ENCODE data around the gene ITGB3BP.
"Not testable (repeated sequence)": the region's sequence is repeated elsewhere in the genome, so short reads cannot be mapped to it uniquely, and the experiment has no call there.

Gene ITGB3BP

DNA sequence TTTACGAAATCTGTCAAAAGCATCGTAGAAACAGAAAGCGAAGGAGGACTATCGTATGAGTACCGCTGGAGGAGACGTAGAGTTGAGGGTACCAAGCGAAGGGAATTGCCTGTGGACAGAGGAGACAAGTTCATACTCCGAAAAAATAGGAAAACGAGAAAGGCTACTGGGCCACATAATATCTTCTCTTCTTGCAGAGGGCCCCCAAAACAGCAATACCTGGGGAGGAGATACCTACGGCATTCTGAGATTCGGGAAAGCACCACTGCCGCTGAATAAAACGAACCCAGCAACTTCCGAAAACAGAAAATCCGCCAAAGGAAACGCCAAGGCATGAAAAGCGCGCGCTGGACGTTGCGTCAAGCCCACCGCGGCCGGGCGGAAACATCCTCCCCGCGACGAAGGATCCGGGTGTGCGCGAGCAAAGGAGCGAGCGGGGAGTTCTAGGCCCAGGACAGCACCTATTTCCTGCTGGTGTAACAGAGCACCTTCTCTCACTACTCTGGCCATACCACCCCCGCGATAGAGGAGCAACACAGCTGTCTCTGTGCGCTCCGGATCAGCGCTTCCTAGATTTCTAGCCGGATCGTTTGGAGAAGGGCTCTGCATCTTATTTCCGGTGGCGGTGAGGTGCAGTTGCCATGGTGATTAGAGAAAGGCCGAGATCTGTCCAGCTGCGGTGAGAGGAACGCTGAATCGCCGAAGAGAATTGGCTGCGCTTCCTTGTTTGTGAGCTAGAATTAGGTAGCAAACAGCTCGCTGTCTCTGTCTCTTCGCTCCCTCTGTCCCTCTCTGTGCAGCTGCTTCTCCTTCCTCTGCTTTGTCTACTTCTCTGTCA lies at the start of gene ITGB3BP, which contains the start of gene EFCAB7:
Gene ITGB3BP (minus strand): TSS at position 335 of the 838 bp plus-strand sequence. CDS start 92 bp downstream, at position 243.
Gene EFCAB7 (plus strand): TSS at position 635 of the 838 bp plus-strand sequence. CDS start 2,048 bp downstream, outside the sequence.
- H3K4me1 ChIP-seq (ENCODE audit: control insufficient read depth in 5 of 5, insufficient read depth in 5 of 5, low read length in 5 of 5): peaks cover 3 to 20% (median 17%) of the 10 kb centered on the region in 5 donors
- peak within 1 kb of the TSS; percentile 83 to 97 (median 88) for H3K4me3 ChIP-seq (ENCODE audit: low read depth in 1 of 5, low read length in 5 of 5)
- peak within 1 kb of the TSS; percentile 68 to 96 (median 87) for H3K9ac ChIP-seq (ENCODE audit: low read length in 5 of 5)
- H3K9me3 ChIP-seq (ENCODE audit: control insufficient read depth in 5 of 5, low read length in 5 of 5): no peaks in the 10 kb centered on the region
- H3K27me3 ChIP-seq (ENCODE audit: control insufficient read depth in 5 of 5, insufficient read depth in 4 of 5, low read length in 5 of 5): no peaks in the 10 kb centered on the region
- peaks cover 0 to 9% (median 6%) of the 10 kb centered on the region in 5 donors for H3K36me3 ChIP-seq (ENCODE audit: control insufficient read depth in 5 of 5, insufficient read depth in 5 of 5, low read length in 5 of 5)
- peak within 1 kb of the TSS; percentile 90 for H3K27ac ChIP-seq (ENCODE audit: low read depth, low read length)

DNA sequence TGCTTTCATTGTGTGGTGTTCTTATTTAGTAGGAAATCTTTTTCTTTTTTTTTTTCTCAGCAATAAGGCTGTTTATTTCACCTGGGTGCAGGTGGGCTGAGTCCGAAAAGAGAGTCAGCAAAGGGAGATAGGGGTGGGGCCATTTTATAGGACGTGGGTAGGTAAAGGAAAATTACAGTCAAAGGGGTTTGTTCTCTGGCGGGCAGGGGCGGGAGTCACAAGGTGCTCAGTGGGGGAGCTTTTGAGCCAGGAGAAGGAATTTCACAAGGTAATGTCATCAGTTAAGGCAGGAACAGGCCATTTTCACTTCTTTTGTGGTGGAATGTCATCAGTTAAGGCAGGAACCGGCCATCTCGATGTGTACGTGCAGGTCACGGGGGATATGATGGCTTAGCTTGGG lies 49.7 kb upstream of the ITGB3BP start:
- H3K9ac ChIP-seq (ENCODE audit: low read length in 5 of 5); H3K4me1 ChIP-seq (ENCODE audit: control insufficient read depth in 5 of 5, insufficient read depth in 5 of 5, low read length in 5 of 5); H3K27me3 ChIP-seq (ENCODE audit: control insufficient read depth in 5 of 5, insufficient read depth in 4 of 5, low read length in 5 of 5); H3K36me3 ChIP-seq (ENCODE audit: control insufficient read depth in 5 of 5, insufficient read depth in 5 of 5, low read length in 5 of 5); H3K4me3 ChIP-seq (ENCODE audit: low read depth in 1 of 5, low read length in 5 of 5); H3K9me3 ChIP-seq (ENCODE audit: control insufficient read depth in 5 of 5, low read length in 5 of 5); H3K27ac ChIP-seq (ENCODE audit: low read depth, low read length): not testable (repeated sequence)

- Histone ChIP-seq H3K4me1 (ENCODE audit: control insufficient read depth in 5 of 5, insufficient read depth in 5 of 5, low read length in 5 of 5) (no peaks in the 10 kb centered on the region), H3K9me3 (ENCODE audit: control insufficient read depth in 5 of 5, low read length in 5 of 5) (no peaks in the 10 kb centered on the region), H3K36me3 (ENCODE audit: control insufficient read depth in 5 of 5, insufficient read depth in 5 of 5, low read length in 5 of 5) (peaks cover 0 to 4% (median 0%) of the 10 kb centered on the region in 5 donors), H3K9ac (ENCODE audit: low read length in 5 of 5) (no peak overlapping the region), H3K27ac (ENCODE audit: low read depth, low read length) (no peak overlapping the region), H3K4me3 (ENCODE audit: low read depth in 1 of 5, low read length in 5 of 5) (no peak overlapping the region), H3K27me3 (ENCODE audit: control insufficient read depth in 5 of 5, insufficient read depth in 4 of 5, low read length in 5 of 5) (no peaks in the 10 kb centered on the region)
These were observed 46.8 kb upstream of the ITGB3BP start for GRCh38 chr1:63569640-63570316.

GRCh38 chr1:63569068-63569467 lies 46.0 kb upstream of the ITGB3BP start:
- Histone ChIP-seq H3K27me3 (ENCODE audit: control insufficient read depth in 5 of 5, insufficient read depth in 4 of 5, low read length in 5 of 5) (no peaks in the 10 kb centered on the region), H3K4me3 (ENCODE audit: low read depth in 1 of 5, low read length in 5 of 5) (no peak overlapping the region), H3K4me1 (ENCODE audit: control insufficient read depth in 5 of 5, insufficient read depth in 5 of 5, low read length in 5 of 5) (no peaks in the 10 kb centered on the region)

GRCh38 chr1:63563745-63564144 lies 40.7 kb upstream of the ITGB3BP start:
- Histone ChIP-seq H3K27ac (ENCODE audit: low read depth, low read length) (no peak overlapping the region), H3K9ac (ENCODE audit: low read length in 5 of 5) (peak overlapping the region in 1 of 5 donors; percentile 12), H3K36me3 (ENCODE audit: control insufficient read depth in 5 of 5, insufficient read depth in 5 of 5, low read length in 5 of 5) (no peaks in the 10 kb centered on the region), H3K9me3 (ENCODE audit: control insufficient read depth in 5 of 5, low read length in 5 of 5) (no peaks in the 10 kb centered on the region), H3K4me3 (ENCODE audit: low read depth in 1 of 5, low read length in 5 of 5) (no peak overlapping the region), H3K27me3 (ENCODE audit: control insufficient read depth in 5 of 5, insufficient read depth in 4 of 5, low read length in 5 of 5) (no peaks in the 10 kb centered on the region), H3K4me1 (ENCODE audit: control insufficient read depth in 5 of 5, insufficient read depth in 5 of 5, low read length in 5 of 5) (no peaks in the 10 kb centered on the region)

More at GRCh38 chr1:63569068-63569467, 46.0 kb upstream of the ITGB3BP start:
- Histone ChIP-seq H3K27ac (ENCODE audit: low read depth, low read length) (no peak overlapping the region), H3K36me3 (ENCODE audit: control insufficient read depth in 5 of 5, insufficient read depth in 5 of 5, low read length in 5 of 5) (peaks cover 0 to 4% (median 0%) of the 10 kb centered on the region in 5 donors), H3K9ac (ENCODE audit: low read length in 5 of 5) (no peak overlapping the region), H3K9me3 (ENCODE audit: control insufficient read depth in 5 of 5, low read length in 5 of 5) (no peaks in the 10 kb centered on the region)

DNA sequence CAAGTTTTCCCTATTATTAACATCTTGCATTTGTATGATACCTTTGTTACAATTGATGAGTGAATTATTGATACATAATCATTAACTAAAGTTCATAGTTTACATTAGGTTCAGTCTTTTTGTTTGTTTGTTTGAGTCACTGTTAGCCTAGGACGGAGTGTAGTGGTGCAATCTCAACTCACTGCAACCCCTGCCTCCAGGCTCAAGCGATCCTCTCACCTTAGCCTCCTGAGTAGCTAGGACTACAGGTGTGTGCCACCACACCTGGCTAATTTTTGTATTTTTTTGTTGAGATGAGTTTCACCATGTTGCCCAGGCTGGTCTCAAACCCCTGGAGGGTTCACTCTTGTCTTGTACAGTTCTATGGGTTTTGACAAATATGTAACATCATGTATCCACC lies 36.3 kb upstream of the ITGB3BP start:
- no peak overlapping the region for H3K9ac ChIP-seq (ENCODE audit: low read length in 5 of 5)
- no peaks in the 10 kb centered on the region for H3K27me3 ChIP-seq (ENCODE audit: control insufficient read depth in 5 of 5, insufficient read depth in 4 of 5, low read length in 5 of 5)
- H3K4me1 ChIP-seq (ENCODE audit: control insufficient read depth in 5 of 5, insufficient read depth in 5 of 5, low read length in 5 of 5): no peaks in the 10 kb centered on the region

GRCh38 chr1:63557365-63557987 lies 34.5 kb upstream of the ITGB3BP start:
- Histone ChIP-seq H3K9me3 (ENCODE audit: control insufficient read depth in 5 of 5, low read length in 5 of 5) (no peaks in the 10 kb centered on the region), H3K4me1 (ENCODE audit: control insufficient read depth in 5 of 5, insufficient read depth in 5 of 5, low read length in 5 of 5) (no peaks in the 10 kb centered on the region), H3K9ac (ENCODE audit: low read length in 5 of 5) (no peak overlapping the region), H3K27ac (ENCODE audit: low read depth, low read length) (no peak overlapping the region), H3K36me3 (ENCODE audit: control insufficient read depth in 5 of 5, insufficient read depth in 5 of 5, low read length in 5 of 5) (no peaks in the 10 kb centered on the region), H3K4me3 (ENCODE audit: low read depth in 1 of 5, low read length in 5 of 5) (no peak overlapping the region), H3K27me3 (ENCODE audit: control insufficient read depth in 5 of 5, insufficient read depth in 4 of 5, low read length in 5 of 5) (no peaks in the 10 kb centered on the region)

More for the DNA sequence above, 36.3 kb upstream of the ITGB3BP start:
- Histone ChIP-seq H3K4me3 (ENCODE audit: low read depth in 1 of 5, low read length in 5 of 5) (no peak overlapping the region), H3K9me3 (ENCODE audit: control insufficient read depth in 5 of 5, low read length in 5 of 5) (no peaks in the 10 kb centered on the region), H3K36me3 (ENCODE audit: control insufficient read depth in 5 of 5, insufficient read depth in 5 of 5, low read length in 5 of 5) (no peaks in the 10 kb centered on the region), H3K27ac (ENCODE audit: low read depth, low read length) (no peak overlapping the region)

GRCh38 chr1:63555480-63555879 lies 32.5 kb upstream of the ITGB3BP start:
- Histone ChIP-seq H3K9ac (ENCODE audit: low read length in 5 of 5) (no peak overlapping the region), H3K27ac (ENCODE audit: low read depth, low read length) (no peak overlapping the region), H3K4me1 (ENCODE audit: control insufficient read depth in 5 of 5, insufficient read depth in 5 of 5, low read length in 5 of 5) (no peaks in the 10 kb centered on the region), H3K36me3 (ENCODE audit: control insufficient read depth in 5 of 5, insufficient read depth in 5 of 5, low read length in 5 of 5) (no peaks in the 10 kb centered on the region), H3K27me3 (ENCODE audit: control insufficient read depth in 5 of 5, insufficient read depth in 4 of 5, low read length in 5 of 5) (no peaks in the 10 kb centered on the region), H3K4me3 (ENCODE audit: low read depth in 1 of 5, low read length in 5 of 5) (no peak overlapping the region), H3K9me3 (ENCODE audit: control insufficient read depth in 5 of 5, low read length in 5 of 5) (no peaks in the 10 kb centered on the region)

- H3K4me3 ChIP-seq (ENCODE audit: low read depth in 1 of 5, low read length in 5 of 5): no peak overlapping the region
- no peak overlapping the region for H3K27ac ChIP-seq (ENCODE audit: low read depth, low read length)
- H3K9ac ChIP-seq (ENCODE audit: low read length in 5 of 5): no peak overlapping the region
- no peaks in the 10 kb centered on the region for H3K27me3 ChIP-seq (ENCODE audit: control insufficient read depth in 5 of 5, insufficient read depth in 4 of 5, low read length in 5 of 5)
- H3K36me3 ChIP-seq (ENCODE audit: control insufficient read depth in 5 of 5, insufficient read depth in 5 of 5, low read length in 5 of 5): peaks cover 0 to 3% (median 0%) of the 10 kb centered on the region in 5 donors
- no peaks in the 10 kb centered on the region for H3K9me3 ChIP-seq (ENCODE audit: control insufficient read depth in 5 of 5, low read length in 5 of 5)
- peaks cover 0 to 6% (median 4%) of the 10 kb centered on the region in 5 donors for H3K4me1 ChIP-seq (ENCODE audit: control insufficient read depth in 5 of 5, insufficient read depth in 5 of 5, low read length in 5 of 5)
These were observed 25.9 kb upstream of the ITGB3BP start for GRCh38 chr1:63548877-63549276.

All from subcutaneous abdominal adipose tissue (tissue), 5 donors.